Esophagus squamous epithelium (tissue), 4 donors: ENCODE measurements around the gene KRT10.

Source experiments
- CTCF ChIP-seq, 6 experiments: fragments of 450-650 bp in 4 of 6; fragments of 200-600 bp in 2 of 6; sonication (generic) in 2 of 6; IDR thresholded peaks; one replicate each; pipeline ENCODE4 v1.5.1; 2016 to 2019; ENCODE audit warnings: antibody characterized with exemption in 6 of 6, mild to moderate bottlenecking in 4 of 6, moderate library complexity in 4 of 6
- POLR2A ChIP-seq, 4 donors: fragments of 450-650 bp; IDR thresholded peaks; one replicate each; pipeline ENCODE4 v1.6.1; 2017; ENCODE audit warnings: antibody characterized with exemption in 4 of 4, mild to moderate bottlenecking in 4 of 4, moderate library complexity in 3 of 4

GRCh38 chr17:40820228-40820838, 2.1 kb downstream of the KRT10 start:
- TF ChIP-seq CTCF (IDR thresholded peaks at IDR 0.05) (no peak), POLR2A (IDR thresholded peaks at IDR 0.05) (no peak)
